Stimulated activated CD8-positive, alpha-beta memory T cell treated with anti-CD3 and anti-CD28 coated beads, Interleukin-4, amount 100 ng/mL, for 1 hour (primary cell): ENCODE data around the gene MCCD1.
"Not testable (repeated sequence)": the region's sequence is repeated elsewhere in the genome, so short reads cannot be mapped to it uniquely, and the experiment has no call there.

Experiments used
- DNase-seq, 2 donors: peaks; one replicate each; pipeline ENCODE4 v3.0.0-alpha.2; 2020; ENCODE audit warnings: low read depth in 2 of 2, low spot score in 1 of 2

Gene MCCD1

DNA sequence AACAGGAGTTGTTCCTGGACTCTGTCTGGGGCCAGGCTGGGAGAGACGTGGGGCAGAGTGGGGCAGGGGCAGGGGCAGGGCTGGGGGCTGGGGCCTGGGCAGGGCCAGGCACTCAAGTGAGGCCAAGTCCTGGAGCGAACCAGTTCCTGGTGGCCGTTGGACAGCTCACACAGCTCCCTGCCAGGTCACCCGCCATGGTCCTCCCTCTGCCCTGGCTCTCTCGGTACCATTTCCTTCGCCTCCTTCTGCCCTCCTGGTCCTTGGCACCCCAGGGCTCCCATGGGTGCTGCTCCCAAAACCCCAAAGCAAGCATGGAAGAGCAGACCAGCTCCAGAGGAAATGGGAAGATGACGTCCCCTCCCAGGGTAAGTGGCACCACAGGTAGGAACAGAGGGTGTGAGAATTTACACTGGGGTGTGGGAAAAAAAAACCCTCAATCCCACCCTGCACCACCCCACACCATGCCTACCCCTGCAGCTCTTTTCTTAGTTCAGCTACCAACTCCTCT, at the start of gene MCCD1:
TSS of gene MCCD1 (plus strand) at position 142 of the 508 bp plus-strand sequence. CDS start at position 195, 53 bp downstream.
- DNase-seq: no peak

DNA sequence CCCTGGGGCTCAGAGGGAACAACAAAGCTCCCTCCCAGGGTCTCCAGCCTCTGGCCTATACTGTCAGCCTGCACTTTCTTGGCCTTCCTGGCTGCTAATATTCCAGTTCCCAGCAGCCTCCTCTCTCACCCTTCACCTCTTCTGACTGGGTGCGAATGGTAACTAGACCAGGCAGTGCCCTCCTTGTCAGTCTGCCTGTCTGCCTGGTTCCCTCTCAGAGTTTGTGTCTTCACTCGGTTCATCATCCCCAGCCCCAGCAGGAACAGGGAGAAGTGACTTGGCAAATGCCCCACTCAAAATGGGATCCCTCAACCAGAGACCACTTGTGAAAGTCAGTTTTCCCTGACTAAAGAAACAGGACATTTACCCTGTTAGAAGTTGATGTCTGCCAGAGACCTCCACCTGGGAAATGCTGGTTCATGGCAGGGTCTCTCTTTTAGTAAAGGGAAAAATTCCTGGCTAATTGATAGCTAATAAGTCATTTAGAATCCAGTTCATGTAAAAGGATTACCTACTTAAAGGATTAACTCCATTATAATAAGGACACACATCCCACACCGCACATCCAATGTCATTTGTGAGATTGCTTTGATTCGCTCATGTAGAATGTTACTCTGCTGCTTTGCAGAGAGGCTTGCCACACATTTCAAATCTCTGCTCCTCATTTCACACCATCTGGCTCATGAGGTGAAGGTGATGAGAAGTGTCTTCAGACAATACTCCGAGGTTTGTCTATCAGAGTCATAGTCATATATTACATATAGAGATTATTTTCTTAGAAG, 49.4 kb upstream of the MCCD1 start:
- no peak for DNase-seq

DNA sequence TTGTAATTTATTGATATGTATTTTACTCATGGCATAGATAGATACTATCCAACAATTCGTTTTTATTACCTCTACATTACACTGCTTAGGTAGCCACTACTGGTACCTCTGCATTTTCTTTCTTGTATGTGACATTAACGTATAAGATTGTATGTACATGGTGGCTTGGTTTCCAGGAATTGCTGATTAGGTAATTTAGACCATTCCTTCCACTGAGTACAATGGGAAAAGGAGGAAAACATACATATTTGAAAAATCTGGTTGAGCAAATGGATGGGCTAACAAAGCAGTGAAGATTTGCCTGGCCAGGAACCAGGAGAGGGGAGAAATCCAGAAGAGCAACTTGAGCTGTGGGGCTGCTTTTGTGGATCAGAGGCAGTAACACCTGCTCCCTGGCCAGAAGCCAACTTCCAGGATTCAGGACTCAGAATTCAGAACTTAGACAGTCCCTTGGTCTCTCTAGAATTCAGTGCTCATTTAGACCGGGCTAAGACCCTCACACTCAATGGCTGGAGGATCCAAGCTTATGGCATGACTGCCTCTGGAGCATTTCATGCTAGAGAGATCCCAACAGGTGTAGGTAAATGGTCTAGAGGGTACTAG, 48.7 kb upstream of the MCCD1 start:
- no peak for DNase-seq

- no peak for DNase-seq
Measured at GRCh38 chr6:31480574-31480973, 48.2 kb upstream of the MCCD1 start.

GRCh38 chr6:31483392-31483791, 45.4 kb upstream of the MCCD1 start:
- no peak for DNase-seq

GRCh38 chr6:31485055-31485454, 43.7 kb upstream of the MCCD1 start:
- DNase-seq: no peak

DNA sequence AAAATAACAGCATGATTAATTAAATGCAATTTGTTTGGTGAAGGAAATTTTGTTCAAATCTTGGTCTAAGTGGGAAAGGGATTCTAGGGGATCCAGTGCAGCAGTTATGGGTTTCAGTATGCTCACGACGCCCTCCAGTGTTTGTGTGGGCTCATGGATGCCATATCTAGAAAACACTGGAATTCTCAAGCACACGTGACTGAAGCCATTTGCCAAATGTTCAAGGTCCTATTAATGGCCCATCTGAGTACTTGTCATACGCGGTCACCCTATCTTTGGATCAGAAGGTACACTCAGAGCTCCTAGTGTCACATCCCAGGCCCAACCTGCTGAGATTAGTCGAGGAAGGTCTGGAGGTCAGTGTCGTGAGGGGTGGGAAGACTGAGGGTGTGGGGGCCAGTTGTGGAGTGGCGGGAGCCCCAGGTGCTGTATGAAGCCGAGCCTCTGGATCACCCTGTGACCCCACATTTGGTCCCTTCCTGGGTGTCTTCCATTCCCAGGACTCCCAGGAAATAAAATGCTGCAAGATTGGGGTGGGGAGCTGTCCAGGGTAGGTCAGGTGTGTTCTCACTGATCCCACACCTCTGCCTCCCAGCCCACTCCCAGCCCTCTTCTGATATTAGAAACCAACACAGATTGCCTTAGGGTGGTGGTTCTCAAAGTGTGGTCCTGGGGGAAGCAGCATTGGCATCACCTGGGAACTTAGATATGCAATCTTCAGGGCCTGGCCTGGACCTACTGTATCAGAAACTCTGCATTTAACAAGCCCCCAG, 42.5 kb upstream of the MCCD1 start:
- not testable (repeated sequence) for DNase-seq

DNA sequence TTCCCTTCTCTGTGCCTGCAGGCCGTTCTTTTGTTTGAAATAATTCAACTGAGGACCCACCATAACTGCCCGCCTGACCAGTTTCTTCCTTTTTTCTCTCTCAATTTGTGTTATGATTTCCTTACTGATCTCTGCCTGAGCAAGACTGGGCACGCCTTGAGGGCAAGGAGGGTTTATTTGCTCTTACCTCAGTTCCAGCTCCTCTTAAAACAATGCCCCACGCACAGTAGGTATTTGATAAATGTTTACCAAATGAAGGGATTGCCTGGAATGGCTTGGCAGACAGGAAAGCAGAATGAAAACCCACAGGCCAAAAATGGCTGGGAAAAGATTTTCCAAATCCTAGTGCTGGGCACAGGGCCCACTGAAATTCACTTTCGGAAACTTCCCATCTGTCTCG, 41.1 kb upstream of the MCCD1 start:
- not testable (repeated sequence) for DNase-seq

DNA sequence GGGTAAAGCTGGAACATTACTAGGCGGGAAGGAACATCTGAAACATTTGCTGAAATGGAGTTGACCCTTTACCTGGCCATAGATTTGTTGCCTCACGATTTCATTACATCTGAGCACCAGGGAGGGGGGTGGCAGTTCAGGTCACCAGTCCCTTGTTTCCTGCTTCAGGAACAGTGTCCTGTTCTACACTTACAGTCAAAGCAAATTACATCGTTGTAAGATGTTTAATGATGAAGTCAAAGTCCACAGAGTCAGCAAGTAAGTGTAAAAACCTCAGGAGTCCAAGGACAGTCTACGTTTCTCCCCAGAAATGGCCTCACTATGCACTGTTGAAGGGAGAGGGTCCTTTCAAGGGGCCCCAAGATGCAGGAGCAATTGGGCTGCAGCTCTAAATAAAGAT, 39.7 kb upstream of the MCCD1 start:
- no peak for DNase-seq

DNA sequence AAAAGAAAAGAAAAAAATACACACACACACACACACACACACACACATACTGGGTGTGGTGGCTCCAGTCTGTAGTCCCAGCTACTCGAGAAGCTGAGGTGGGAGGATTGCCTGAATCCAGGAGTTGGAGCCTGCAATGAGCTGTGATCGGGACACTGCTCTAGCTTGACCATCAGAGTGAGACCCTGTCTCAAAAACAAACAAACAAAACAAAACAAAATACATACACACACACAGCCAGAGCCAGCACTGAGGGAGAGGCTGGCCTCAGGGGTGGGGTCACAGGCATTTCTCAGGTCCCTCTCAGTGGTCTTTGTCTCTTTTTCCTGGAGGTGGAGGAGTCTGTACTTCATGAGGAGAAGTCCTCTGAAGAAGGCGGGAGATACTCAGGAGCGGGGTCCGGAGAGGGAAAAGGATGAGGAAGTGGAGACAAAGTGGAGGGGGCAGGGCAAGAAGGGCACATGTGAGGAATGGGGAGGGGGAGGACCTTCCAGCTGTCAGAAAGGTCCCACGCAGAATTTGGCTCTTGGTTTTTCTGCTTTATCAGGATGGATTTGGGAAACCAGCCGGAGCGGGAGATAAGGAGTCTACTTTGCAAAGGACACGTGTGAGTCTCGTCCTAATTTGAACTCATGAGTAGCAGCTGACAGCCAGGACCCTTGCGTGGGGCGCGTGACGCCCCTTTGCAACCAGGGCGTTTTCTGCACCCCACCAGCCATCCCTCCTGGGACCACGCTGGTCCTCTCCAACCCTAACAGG, 38.5 kb upstream of the MCCD1 start:
- DNase-seq: no peak

- DNase-seq: not testable (repeated sequence)
Measured at GRCh38 chr6:31493550-31493874, 35.2 kb upstream of the MCCD1 start.

DNA sequence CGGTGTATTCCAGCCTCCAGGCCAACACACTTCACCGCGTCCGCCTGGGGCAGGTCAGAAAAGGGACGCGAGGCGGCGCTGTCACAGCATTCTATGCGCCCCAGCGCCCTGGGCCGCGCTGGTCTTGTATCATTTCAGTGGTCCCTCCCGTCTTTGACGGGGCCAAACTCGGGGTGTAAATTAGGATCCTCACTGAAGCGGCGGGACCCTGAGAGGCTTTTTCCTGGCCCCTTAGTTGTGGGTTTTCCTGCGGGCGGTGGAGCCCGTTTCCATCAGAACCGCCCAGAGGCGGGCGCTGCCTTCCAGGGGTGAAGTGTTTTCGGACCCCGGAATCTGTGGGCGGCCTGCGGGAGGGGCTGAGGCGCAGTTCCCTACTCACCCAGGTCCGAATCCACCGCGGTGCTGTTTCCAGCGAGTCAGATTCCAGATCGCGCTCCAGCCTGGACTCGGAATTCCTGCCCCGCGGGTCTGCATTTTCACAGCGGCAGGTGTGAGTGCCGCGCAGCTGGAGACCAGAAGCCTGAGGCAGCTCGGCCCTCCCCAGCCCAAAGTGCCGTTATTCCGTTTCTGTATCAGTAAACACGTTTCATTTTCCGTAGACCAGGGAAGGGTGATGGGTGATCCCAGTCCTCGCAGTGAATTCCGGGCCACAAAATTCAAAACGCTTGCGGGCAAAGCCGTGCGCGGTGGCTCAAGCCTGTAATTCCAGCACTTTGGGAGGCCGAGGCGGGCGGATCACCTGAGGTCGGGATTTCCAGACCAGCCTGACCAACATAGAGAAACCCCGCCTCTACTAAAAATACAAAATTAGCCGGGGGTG, 34.7 kb upstream of the MCCD1 start:
- peak in 1 of 2 donors; percentile 61 for DNase-seq

GRCh38 chr6:31495580-31495979, 33.2 kb upstream of the MCCD1 start:
- DNase-seq: no peak

GRCh38 chr6:31496826-31497225, 31.9 kb upstream of the MCCD1 start:
- DNase-seq: not testable (repeated sequence)

GRCh38 chr6:31497531-31498476, 31.0 kb upstream of the MCCD1 start, which contains the start of gene MICB:
MICB (plus strand) TSS chr6:31498145; CDS start chr6:31498194, 49 bp downstream.
- DNase-seq: peak; percentile 69 to 73

DNA sequence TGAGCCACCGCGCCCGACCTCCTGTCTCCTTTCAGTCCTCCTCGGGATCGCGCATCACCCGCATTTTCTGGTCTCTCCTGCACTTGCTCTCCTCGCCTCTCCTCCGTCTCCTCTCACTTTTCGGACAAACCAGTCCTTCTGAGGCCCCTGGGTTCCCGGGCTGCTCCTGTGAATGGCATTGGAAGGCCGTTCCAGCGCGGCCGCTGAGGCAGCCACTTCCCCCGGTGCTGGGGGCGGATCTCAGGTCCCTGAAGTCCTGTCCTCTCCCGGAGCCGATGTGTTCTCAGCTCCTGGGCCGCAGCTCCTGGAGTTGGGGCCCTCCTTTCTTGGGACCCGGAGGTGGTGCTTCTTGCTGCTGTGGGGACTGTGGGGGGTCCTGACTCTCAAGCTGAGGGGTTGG, 30.0 kb upstream of the MCCD1 start:
- DNase-seq: no peak

DNA sequence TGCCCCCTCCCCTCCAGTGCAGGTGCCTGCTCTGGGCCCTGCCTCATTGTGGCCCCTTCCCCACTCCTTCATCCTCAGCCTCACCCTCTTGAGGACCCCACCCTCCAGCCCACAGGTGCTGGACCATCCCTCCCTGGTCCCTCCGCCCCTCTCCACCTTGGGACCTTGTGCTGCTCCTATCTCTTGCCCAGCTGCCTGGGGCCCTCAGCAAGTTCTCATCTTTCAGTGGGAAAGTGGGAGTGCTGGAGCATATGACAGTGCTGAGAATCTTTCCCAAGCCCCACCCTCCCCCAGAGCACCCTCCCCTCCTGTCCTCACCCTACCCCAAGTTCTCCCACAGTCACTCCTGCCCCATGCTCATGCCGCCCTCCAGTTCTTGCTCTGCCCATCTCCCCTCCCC, 29.1 kb upstream of the MCCD1 start:
- DNase-seq: not testable (repeated sequence)

GRCh38 chr6:31502586-31502985, 26.2 kb upstream of the MCCD1 start:
- DNase-seq: no peak

DNA sequence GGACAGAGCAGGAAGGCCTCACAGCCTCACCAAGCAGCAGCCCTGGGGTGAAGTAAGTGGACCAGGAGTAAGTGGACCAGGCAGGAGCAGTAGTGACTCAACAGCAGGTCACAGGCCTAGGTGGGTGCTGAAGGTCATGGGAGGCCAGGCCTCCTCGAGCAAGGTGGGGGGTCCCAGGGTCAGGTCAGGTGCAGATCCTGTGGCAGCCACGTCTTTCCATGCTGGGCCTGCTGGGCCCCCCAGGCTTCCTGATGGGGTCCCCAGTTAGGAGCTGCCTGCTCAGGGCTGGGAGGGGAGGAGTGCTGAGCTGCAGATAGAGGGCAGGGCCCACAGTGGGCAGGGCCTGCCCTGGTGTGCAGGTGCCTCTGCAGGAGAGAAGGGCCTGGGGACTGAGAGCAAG, 19.7 kb upstream of the MCCD1 start:
- DNase-seq: not testable (repeated sequence)
